HG02840 (cell line): ENCODE measurements around the gene TEKT1.

ENCODE experiments used
- ATAC-seq: cut with Tn5 transposase; IDR thresholded peaks from one replicate; pipeline ENCODE4 v1.9.1; 2021; ENCODE audit warnings: mild to moderate bottlenecking, moderate library complexity, moderate number of reproducible peaks; ENCODE audit not compliant: unreplicated experiment, low FRiP score

TEKT1 gene

GRCh38 chr17:6772016-6772415 is 59.5 kb downstream of the TEKT1 start:
- no peak for ATAC-seq

- ATAC-seq: no peak
These were observed 63.1 kb downstream of the TEKT1 start for GRCh38 chr17:6768447-6768846.

GRCh38 chr17:6761779-6762178 is 69.8 kb downstream of the TEKT1 start:
- ATAC-seq: no peak

- no peak for ATAC-seq
These were observed 73.8 kb downstream of the TEKT1 start for GRCh38 chr17:6757747-6758146.

DNA sequence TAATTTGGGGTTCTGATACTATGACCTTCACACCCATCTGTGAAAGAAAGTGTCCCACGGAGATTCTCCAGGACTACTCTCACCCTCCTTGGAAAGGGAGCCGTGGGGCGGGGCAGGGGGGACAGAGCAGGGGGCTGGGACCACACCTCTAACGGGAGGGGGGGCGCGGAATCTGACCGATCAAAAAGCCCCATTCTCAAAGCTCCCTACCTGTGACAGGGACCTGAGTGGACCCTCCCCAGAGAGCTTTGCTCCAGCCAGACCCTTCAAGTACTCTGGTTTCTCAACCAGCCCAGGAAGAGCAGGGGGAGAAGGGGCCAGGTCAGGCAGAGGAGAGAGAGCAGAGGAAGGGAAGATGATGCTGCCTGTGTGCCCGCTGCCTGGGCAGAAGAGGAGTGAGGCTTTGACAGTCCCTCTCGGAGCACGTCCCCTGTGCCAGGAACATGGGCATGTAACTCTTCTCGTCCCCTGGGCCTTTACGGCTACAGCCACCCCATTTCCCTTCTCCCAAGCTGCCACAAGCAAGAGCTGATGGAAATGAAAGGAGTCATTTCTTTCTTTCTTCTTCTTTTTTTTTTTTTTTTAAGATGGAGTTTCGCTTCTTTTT is 75.0 kb downstream of the TEKT1 start:
- ATAC-seq: no peak

DNA sequence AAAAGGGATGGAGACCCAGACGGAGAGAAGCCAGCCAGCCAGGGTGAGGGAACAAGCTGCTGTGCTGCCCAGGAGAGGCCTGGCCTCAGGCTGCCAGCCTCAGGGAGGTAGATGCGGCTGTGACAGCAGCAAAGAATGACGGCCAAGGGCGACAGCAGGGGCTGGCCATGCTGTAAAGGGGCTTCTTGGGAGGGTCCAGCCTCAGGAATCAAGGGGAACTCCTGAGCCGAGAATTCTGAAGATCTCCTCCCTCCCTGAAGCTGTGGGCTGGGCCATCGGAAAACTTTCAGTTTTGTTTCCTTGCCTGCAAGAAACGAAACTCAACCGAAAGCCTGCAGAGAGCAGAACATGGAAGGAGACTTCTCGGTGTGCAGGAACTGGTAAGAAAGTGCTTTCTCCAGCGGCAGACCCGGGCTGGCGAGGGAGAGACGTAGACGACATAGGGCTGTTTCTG is 75.8 kb downstream of the TEKT1 start, which contains the start of gene XAF1:
XAF1 (plus strand) TSS at position 316 of the 454 bp plus-strand sequence; CDS start at position 349, 33 bp downstream.
- no peak for ATAC-seq

DNA sequence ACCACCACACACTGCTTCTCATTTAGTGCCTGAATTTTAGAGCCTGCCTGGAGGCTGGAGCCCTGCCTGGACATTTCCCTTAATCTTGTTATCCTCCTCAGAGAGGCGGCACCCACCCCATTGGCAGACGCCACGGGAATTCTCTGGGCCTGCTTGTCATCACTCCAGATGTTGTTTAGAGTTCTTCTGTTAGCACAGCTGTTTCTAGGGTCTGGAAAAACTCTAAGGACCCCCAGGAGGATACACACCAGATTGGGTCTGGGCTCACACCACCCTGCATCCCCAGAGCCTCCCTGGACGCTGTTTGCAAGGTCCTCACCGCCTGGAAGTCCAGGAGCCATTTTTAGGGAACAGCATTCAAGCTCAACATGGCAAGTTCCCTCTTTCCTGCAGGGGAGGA is 76.2 kb downstream of the TEKT1 start:
- ATAC-seq: no peak

DNA sequence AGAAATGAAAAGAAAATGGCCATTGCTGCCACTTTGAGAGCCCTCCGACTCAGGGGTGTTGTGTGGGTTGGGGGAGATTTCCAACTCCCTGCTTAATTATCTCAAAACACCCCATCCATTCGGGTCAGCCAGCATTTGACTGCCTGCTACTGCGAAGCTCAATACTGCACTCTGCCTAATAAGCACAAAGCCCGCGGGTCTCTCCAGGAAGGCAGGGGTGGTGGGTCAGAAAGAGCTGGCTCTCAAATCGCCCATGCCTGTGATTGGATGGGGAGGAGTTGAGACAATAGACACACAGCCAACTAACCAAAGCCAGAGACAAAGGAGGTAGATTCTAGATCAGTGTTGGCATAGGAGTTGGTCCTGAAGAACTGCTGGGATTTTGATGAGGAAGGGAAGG is 78.0 kb downstream of the TEKT1 start:
- no peak for ATAC-seq

- no peak for ATAC-seq
These were observed 78.5 kb downstream of the TEKT1 start for GRCh38 chr17:6753006-6753445.

GRCh38 chr17:6752068-6752909 is 79.2 kb downstream of the TEKT1 start:
- ATAC-seq: no peak

DNA sequence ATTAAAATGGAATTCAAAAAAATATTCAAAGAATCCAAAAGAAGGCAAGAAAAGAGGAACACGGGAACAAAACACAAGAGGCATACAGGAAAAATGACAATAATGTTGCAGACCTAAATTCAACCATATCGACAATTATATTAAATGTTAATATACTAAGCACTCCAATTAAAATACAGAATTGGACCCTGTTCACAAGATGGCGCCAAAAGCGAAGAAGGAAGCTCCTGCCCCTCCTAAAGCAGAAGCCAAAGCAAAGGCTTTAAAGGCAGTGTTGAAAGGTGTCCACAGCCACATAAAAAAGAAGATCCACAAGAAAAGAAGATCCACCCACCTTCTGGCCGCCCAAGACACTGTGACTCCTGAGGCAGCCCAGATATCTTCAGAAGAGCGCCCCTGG is 82.0 kb downstream of the TEKT1 start:
- ATAC-seq: no peak

- no peak for ATAC-seq
These were observed 82.9 kb downstream of the TEKT1 start for GRCh38 chr17:6748617-6749016.
